CD4-positive, alpha-beta memory T cell (primary cell): ENCODE results near the gene SDHAF2. TPM values are rescaled to one million over a fixed set of nuclear protein-coding genes. Genes with fewer than 3 reads are reported as not detected.

Source experiments
- CTCF ChIA-PET: fragments of 350-600 bp; sonication (Branson Sonifier 250); formaldehyde crosslinking; loops from one replicate; lab custom pipeline; 2021; ENCODE audit warnings: inconsistent platforms; ENCODE audit not compliant: partially characterized antibody; lab: Charles Lee
- POLR2A ChIA-PET: fragments of 350-600 bp; sonication (Branson Sonifier 250); formaldehyde crosslinking; loops from one replicate; lab custom pipeline; 2021; ENCODE audit not compliant: partially characterized antibody; lab: Charles Lee
- DNase-seq, 5 donors: peaks; one replicate each; pipeline versions ENCODE4 v3.0.0 to v3.0.0-alpha.2; 2020 to 2022; ENCODE audit warnings: mixed read lengths in 1 of 5
- H3K27ac ChIP-seq: one replicate; pipeline ENCODE4 v1.7.0; 2013; ENCODE audit warnings: low read depth, low read length
- H3K27me3 ChIP-seq: 2 replicates; pipeline ENCODE4 v1.7.0; 2013; ENCODE audit warnings: mild to moderate bottlenecking, low read length, moderate library complexity; ENCODE audit not compliant: insufficient read depth
- H3K36me3 ChIP-seq: 2 replicates; pipeline ENCODE4 v1.7.0; 2013; ENCODE audit warnings: mild to moderate bottlenecking, low read length, moderate library complexity; ENCODE audit not compliant: insufficient read depth
- H3K4me1 ChIP-seq: 2 replicates; pipeline ENCODE4 v1.7.0; 2013; ENCODE audit warnings: mild to moderate bottlenecking, low read length, moderate library complexity; ENCODE audit not compliant: insufficient read depth
- H3K4me3 ChIP-seq, 2 donors: one replicate each; pipeline ENCODE4 v1.7.0; 2013; ENCODE audit warnings: low read length in 2 of 2, mild to moderate bottlenecking in 1 of 2
- H3K9me3 ChIP-seq, 2 donors: one replicate each; pipeline ENCODE4 v1.7.0; 2013; ENCODE audit warnings: low read length in 2 of 2, control low read depth in 1 of 2; ENCODE audit not compliant: control insufficient read depth in 1 of 2
- H3K27ac Mint-ChIP-seq, 7 donors: one replicate each; pipeline ENCODE4 v1.8.0; 2020 to 2021; ENCODE audit warnings: mixed read lengths in 7 of 7, mild to moderate bottlenecking in 6 of 7, inconsistent platforms in 3 of 7, moderate library complexity in 3 of 7
- H3K27me3 Mint-ChIP-seq, 2 donors: one replicate each; pipeline ENCODE4 v1.8.0; 2020 to 2021; ENCODE audit warnings: mixed read lengths in 2 of 2
- H3K36me3 Mint-ChIP-seq, 2 donors: one replicate each; pipeline ENCODE4 v1.8.0; 2020 to 2021; ENCODE audit warnings: mixed read lengths in 2 of 2, inconsistent platforms in 1 of 2, mild to moderate bottlenecking in 1 of 2
- H3K4me1 Mint-ChIP-seq, 4 donors: one replicate each; pipeline ENCODE4 v1.8.0; 2020 to 2021; ENCODE audit warnings: mixed read lengths in 4 of 4, mild to moderate bottlenecking in 1 of 4
- H3K4me3 Mint-ChIP-seq, 8 donors: one replicate each; pipeline ENCODE4 v1.8.0; 2020 to 2021; ENCODE audit warnings: mixed read lengths in 8 of 8, mild to moderate bottlenecking in 7 of 8, moderate library complexity in 6 of 8, inconsistent platforms in 3 of 8
- H3K9me3 Mint-ChIP-seq, 8 donors: one replicate each; pipeline ENCODE4 v1.8.0; 2020 to 2021; ENCODE audit warnings: mixed read lengths in 8 of 8, mild to moderate bottlenecking in 5 of 8, inconsistent platforms in 3 of 8, moderate library complexity in 1 of 8
- intact Hi-C: fragments of 100-400 bp; cut with micrococcal nuclease; formaldehyde crosslinking; loops from one replicate; pipeline ENCODE4 v1.15.1; 2023
- polyA plus RNA-seq, 2 donors: library from polyadenylated mRNA; unstranded; fragments of 300-500 nt; fragmentation: Illumina TruSeq; gene quantifications; one replicate each; pipeline ENCODE4 v1.2.3, GENCODE V29; 2021
- total RNA-seq, 2 experiments: library from RNA; stranded (reverse); gene quantifications; one replicate each; pipeline ENCODE4 v1.2.3, GENCODE V29; 2021

Gene SDHAF2
- total and polyA plus RNA-seq, 4 experiments from 2014 or later = 54.7 to 106 (median 80.2) TPM

DNA sequence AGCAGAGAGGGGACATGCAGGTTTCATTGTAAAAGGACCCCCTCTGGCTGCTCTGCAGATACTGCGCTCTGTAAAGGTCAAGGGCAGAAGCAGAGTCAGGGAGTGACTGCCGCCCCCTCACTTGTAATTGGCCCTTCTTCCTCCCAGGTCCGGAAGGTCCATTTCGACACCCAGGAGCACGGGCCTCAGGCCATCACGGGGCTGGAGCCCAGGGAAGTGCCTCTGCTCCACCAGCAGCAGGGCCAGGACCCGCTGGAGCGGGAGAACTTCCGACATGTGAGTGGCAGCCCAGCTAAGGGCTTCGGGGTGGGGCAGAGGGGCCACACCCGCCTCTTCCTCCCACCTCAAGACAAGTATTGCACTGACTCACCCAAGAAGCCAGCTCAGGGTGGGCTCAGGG, 54.6 kb downstream of the SDHAF2 start:
- Mint-ChIP-seq H3K9me3 (no peaks in the 10 kb centered on the region), H3K36me3 (peaks cover 0 to 14% of the 10 kb centered on the region in 2 donors), H3K27me3 (peaks cover 3 to 5% of the 10 kb centered on the region in 2 donors), H3K4me1 (peaks cover 4 to 13% (median 5%) of the 10 kb centered on the region in 4 donors), H3K4me3 (no peak overlapping the region), H3K27ac (no peak overlapping the region)
- H3K4me1 ChIP-seq = no peaks in the 10 kb centered on the region
- no peak overlapping the region for H3K27ac ChIP-seq
- intact Hi-C loops = no loop called here
- H3K9me3 ChIP-seq = no peaks in the 10 kb centered on the region
- ChIA-PET CTCF (interaction anchor here (1.1 to 1.3 kb wide), 3 partner anchors 9 to 154 kb away, joined by 3 to 4 read pairs (median 3); no protein-coding TSS in a partner anchor), POLR2A (no interaction called here)
- DNase-seq = no peak
- no peaks in the 10 kb centered on the region for H3K27me3 ChIP-seq
- no peak overlapping the region for H3K4me3 ChIP-seq
- no peaks in the 10 kb centered on the region for H3K36me3 ChIP-seq

DNA sequence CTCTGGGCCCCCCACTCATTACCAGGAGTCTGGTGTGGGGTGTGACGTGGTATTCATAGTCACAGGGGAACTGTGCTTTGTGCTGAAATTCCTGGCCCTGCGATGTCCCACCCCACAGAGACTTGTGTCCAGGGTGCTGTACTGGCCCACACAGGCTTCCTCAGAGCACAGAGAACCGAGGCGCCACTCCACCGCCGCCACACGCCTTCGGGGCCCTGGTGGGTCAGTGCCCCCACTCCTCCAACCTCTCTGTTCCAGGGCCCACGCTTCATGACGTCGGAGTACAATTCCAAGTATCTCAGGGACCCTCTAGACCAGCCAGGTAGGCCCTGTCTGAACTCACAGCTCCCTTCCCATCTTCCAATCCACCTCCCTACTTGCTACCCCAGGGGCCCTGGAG, 55.2 kb downstream of the SDHAF2 start:
- no peaks in the 10 kb centered on the region for H3K4me1 ChIP-seq
- no peaks in the 10 kb centered on the region for H3K27me3 ChIP-seq
- peaks cover 4 to 13% (median 5%) of the 10 kb centered on the region in 4 donors for H3K4me1 Mint-ChIP-seq
- no peak overlapping the region for H3K27ac ChIP-seq
- no peak for DNase-seq
- H3K36me3 Mint-ChIP-seq = peaks cover 0 to 14% of the 10 kb centered on the region in 2 donors
- CTCF ChIA-PET = interaction anchor here (1.3 kb wide), 1 partner anchor 10 kb away, joined by 4 read pairs; no protein-coding TSS in a partner anchor
- POLR2A ChIA-PET = no interaction called here
- H3K27ac Mint-ChIP-seq = no peak overlapping the region
- no peak overlapping the region for H3K4me3 Mint-ChIP-seq
- H3K4me3 ChIP-seq = no peak overlapping the region
- H3K9me3 ChIP-seq = no peaks in the 10 kb centered on the region
- intact Hi-C loops = no loop called here
- no peaks in the 10 kb centered on the region for H3K9me3 Mint-ChIP-seq
- peaks cover 3 to 5% of the 10 kb centered on the region in 2 donors for H3K27me3 Mint-ChIP-seq
- no peaks in the 10 kb centered on the region for H3K36me3 ChIP-seq

DNA sequence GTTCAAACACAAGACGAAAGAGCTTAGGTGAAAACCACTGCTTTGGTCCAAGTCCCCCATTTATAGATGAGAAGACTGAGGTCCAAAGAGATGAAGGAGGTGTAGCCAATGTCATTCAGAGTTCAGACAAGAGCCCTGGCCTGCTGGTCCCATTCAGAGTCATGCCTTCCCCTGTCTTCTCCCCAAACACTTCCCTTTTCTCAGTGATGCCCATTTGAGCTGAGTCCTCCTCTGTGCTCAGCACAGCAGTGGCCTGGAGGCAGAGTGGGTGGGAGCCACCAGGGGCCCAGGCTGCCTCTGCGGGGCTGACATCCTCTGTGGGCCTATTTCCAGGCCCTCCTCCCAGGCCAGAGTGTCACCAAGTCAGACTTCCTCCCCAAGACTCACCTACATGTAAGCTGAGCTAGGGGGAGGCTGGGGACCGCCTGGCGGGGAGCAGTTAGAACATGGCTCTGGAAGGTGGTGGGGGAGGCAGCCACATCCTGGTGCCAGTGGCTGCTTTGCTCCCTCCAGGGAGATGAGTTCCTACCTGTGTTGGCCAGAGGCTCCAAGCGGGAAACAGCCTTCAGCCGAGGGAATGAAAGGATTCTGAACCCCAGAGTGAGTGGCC, 56.2 kb downstream of the SDHAF2 start:
- no peak for DNase-seq
- intact Hi-C loops = no loop called here
- no peaks in the 10 kb centered on the region for H3K27me3 ChIP-seq
- ChIA-PET POLR2A (no interaction called here), CTCF (interaction anchor here (1.3 kb wide), 1 partner anchor 11 kb away, joined by 4 read pairs; no protein-coding TSS in a partner anchor)
- no peaks in the 10 kb centered on the region for H3K4me1 ChIP-seq
- Mint-ChIP-seq H3K4me1 (peaks cover 0 to 6% (median 0%) of the 10 kb centered on the region in 4 donors), H3K27ac (no peak overlapping the region), H3K27me3 (no peaks in the 10 kb centered on the region), H3K9me3 (no peaks in the 10 kb centered on the region), H3K4me3 (no peak overlapping the region), H3K36me3 (peaks cover 0 to 14% of the 10 kb centered on the region in 2 donors)
- H3K4me3 ChIP-seq = no peak overlapping the region
- no peaks in the 10 kb centered on the region for H3K9me3 ChIP-seq
- H3K36me3 ChIP-seq = no peaks in the 10 kb centered on the region
- H3K27ac ChIP-seq = no peak overlapping the region

DNA sequence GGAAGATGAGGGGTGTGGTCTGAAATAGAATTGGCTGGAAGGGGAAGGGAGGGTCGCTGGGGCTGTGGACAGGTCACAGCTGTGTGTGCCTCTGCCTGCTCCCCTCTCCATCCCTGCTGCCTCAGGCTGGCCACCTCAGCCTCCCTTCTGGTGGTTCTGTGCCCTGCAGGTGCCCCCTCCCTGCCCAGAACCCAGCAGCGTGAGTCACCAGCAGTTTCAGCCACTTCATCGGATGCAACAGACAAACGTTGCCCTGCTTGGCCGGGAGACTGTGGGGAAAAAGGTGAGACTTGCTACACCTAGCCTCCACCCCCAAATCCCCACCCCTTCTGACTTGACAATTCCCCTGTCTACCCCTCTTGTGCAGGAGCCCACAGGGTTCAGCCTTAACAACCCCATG, 56.9 kb downstream of the SDHAF2 start:
- ChIA-PET CTCF (interaction anchor here (2.8 kb wide), 1 partner anchor 30 kb away, joined by 14 read pairs; no protein-coding TSS in a partner anchor), POLR2A (no interaction called here)
- Histone ChIP-seq H3K9me3 (no peaks in the 10 kb centered on the region), H3K4me1 (no peaks in the 10 kb centered on the region), H3K27me3 (no peaks in the 10 kb centered on the region), H3K4me3 (no peak overlapping the region), H3K36me3 (no peaks in the 10 kb centered on the region), H3K27ac (no peak overlapping the region)
- Mint-ChIP-seq H3K27me3 (no peaks in the 10 kb centered on the region), H3K4me1 (no peaks in the 10 kb centered on the region), H3K27ac (peak overlapping the region in 1 of 7 donors; percentile 44), H3K4me3 (no peak overlapping the region), H3K9me3 (no peaks in the 10 kb centered on the region), H3K36me3 (peaks cover 0 to 14% of the 10 kb centered on the region in 2 donors)
- intact Hi-C loops = no loop called here
- no peak for DNase-seq

DNA sequence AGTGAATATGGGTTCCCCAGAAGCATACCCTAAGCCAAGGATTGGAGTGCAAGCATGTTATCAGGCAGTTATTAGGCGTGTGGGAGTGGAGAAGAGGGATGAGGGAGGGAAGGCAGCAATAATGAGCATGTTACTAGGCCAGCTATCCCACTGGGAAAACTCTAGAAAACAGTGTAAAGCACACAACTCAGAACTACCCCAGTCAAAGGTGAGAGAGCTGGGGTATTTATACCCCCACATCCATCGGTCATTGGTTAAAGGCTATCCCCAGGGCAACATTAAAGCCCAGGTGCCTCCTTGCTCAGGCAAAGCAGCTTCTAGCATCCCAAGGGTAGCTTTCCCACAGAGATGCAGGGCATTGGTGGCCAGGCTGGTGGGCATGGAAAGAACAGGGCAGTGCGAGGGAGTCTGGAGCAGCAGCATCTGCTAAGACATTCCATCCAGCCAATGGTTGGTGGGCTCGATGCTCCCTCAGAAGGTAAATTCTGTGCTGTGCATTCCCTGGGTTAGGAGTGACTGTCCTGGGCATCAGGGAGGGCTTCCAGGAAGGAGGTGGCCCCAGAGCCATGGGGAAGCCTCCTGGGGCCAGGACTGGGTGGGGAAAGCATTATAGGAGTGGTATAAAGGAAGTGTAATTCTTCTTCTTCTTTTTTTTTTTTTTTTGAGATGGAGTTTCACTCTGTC, 57.6 kb downstream of the SDHAF2 start:
- Histone ChIP-seq H3K4me1 (no peaks in the 10 kb centered on the region), H3K27ac (no peak overlapping the region), H3K27me3 (no peaks in the 10 kb centered on the region), H3K9me3 (no peaks in the 10 kb centered on the region), H3K4me3 (no peak overlapping the region), H3K36me3 (no peaks in the 10 kb centered on the region)
- ChIA-PET POLR2A (no interaction called here), CTCF (interaction anchor here (0.6 to 2.8 kb wide), 2 partner anchors 30 to 1836 kb away, joined by 4 to 14 read pairs; no protein-coding TSS in a partner anchor)
- no peak for DNase-seq
- Mint-ChIP-seq H3K9me3 (no peaks in the 10 kb centered on the region), H3K4me1 (no peaks in the 10 kb centered on the region), H3K4me3 (no peak overlapping the region), H3K27ac (no peak overlapping the region), H3K36me3 (peaks cover 0 to 14% of the 10 kb centered on the region in 2 donors), H3K27me3 (peaks cover 0 to 3% of the 10 kb centered on the region in 2 donors)
- intact Hi-C loops = no loop called here

DNA sequence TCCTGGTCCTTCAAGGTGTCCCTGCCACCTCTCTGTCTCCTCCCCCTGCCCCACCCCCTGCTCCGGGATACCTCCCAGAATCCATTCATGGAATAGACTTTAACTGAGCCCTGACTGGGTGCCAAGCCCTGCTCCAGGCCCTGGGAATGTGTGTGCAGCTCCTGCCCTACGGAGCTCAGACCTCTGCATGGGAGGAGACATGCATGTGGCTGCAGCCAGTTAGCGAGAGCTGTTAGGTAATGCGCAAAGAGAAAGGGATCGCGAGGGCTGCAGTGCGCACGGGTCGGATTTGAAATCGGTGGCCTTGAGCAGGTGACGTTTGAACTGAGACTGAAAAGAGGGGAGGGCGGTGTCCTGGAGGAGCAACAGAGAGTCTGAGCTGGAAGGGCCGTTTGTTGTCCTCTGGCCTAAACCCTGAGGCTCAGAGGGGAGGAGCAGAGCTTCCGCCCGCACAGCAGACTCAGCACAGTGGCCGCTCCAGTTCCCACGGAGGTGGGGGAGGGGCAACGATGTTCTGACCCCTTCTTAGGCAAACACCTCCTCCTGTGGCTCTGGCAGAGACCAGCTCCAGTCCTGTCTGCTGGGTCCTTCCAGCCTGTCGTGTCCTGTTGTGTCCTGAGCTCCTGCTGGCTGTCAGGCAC, 58.8 kb downstream of the SDHAF2 start:
- no peak overlapping the region for H3K27ac ChIP-seq
- Mint-ChIP-seq H3K4me1 (no peaks in the 10 kb centered on the region), H3K27me3 (peaks cover 0 to 3% of the 10 kb centered on the region in 2 donors), H3K36me3 (peaks cover 0 to 14% of the 10 kb centered on the region in 2 donors), H3K4me3 (no peak overlapping the region), H3K27ac (no peak overlapping the region), H3K9me3 (no peaks in the 10 kb centered on the region)
- intact Hi-C loops = no loop called here
- no peak for DNase-seq
- POLR2A ChIA-PET = interaction anchor here (0.7 kb wide), 1 partner anchor 38 kb away, joined by 3 read pairs; no protein-coding TSS in a partner anchor
- H3K4me1 ChIP-seq = no peaks in the 10 kb centered on the region
- H3K4me3 ChIP-seq = no peak overlapping the region
- no peaks in the 10 kb centered on the region for H3K9me3 ChIP-seq
- CTCF ChIA-PET = interaction anchor here (0.6 to 2.8 kb wide), 3 partner anchors 11 to 28 kb away, joined by 3 to 14 read pairs (median 5); no protein-coding TSS in a partner anchor
- H3K36me3 ChIP-seq = no peaks in the 10 kb centered on the region
- H3K27me3 ChIP-seq = no peaks in the 10 kb centered on the region
